ENCODE results near the gene HELQ. TPM values are rescaled to one million over a fixed set of nuclear protein-coding genes. Genes with fewer than 3 reads are reported as not detected.
"Not testable (repeated sequence)": the region's sequence is repeated elsewhere in the genome, so short reads cannot be mapped to it uniquely, and the experiment has no call there.

HELQ gene, protein sequence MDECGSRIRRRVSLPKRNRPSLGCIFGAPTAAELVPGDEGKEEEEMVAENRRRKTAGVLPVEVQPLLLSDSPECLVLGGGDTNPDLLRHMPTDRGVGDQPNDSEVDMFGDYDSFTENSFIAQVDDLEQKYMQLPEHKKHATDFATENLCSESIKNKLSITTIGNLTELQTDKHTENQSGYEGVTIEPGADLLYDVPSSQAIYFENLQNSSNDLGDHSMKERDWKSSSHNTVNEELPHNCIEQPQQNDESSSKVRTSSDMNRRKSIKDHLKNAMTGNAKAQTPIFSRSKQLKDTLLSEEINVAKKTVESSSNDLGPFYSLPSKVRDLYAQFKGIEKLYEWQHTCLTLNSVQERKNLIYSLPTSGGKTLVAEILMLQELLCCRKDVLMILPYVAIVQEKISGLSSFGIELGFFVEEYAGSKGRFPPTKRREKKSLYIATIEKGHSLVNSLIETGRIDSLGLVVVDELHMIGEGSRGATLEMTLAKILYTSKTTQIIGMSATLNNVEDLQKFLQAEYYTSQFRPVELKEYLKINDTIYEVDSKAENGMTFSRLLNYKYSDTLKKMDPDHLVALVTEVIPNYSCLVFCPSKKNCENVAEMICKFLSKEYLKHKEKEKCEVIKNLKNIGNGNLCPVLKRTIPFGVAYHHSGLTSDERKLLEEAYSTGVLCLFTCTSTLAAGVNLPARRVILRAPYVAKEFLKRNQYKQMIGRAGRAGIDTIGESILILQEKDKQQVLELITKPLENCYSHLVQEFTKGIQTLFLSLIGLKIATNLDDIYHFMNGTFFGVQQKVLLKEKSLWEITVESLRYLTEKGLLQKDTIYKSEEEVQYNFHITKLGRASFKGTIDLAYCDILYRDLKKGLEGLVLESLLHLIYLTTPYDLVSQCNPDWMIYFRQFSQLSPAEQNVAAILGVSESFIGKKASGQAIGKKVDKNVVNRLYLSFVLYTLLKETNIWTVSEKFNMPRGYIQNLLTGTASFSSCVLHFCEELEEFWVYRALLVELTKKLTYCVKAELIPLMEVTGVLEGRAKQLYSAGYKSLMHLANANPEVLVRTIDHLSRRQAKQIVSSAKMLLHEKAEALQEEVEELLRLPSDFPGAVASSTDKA
- total RNA-seq (ENCODE audit: unreplicated experiment) = 14.7 TPM
- long read RNA-seq, partial matches to known transcripts = 3 of 5 reads
- long read RNA-seq, other reads (novel, unspliced or antisense) = 0 of 5 reads

DNA sequence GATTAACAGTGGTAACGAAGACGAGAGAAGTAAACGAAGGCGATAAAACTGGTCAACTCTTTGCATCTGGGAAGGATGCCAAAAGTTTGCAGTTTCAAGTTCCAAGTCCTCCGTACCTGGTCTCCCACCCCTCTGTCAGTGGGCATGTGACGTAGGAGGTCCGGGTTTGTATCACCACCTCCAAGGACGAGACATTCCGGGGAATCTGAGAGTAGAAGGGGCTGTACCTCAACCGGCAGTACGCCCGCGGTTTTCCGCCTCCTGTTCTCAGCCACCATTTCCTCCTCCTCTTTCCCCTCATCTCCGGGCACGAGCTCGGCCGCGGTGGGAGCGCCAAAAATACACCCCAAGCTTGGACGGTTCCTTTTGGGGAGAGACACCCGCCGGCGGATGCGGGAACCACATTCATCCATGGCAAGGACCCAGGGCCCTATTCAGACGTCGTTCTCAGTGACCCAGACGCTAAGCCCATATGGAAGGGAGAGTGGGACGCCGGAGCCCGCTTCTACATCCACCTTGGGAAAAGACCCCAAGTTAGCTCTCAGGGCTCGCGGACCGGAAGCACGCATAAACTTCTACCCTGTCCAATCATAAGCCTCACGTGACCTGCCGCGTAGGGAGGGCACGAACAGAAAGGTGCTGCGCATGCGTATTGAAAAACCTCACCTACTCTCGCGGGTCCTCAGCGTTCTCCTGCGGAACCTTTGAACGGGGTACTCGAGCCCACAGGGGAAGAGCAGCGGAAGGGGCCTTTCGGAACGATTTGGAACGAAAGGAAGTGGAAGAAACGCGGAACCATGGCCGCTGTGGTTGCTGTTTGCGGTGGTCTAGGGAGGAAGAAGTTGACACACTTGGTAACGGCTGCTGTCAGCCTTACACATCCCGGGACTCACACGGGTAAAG lies at the start of gene HELQ, which contains the start of gene MRPS18C:
Gene HELQ (minus strand): TSS at position 543 of the 903 bp plus-strand sequence. CDS start 130 bp downstream, at position 413.
Gene MRPS18C (plus strand): TSS at position 778 of the 903 bp plus-strand sequence. CDS start 20 bp downstream, at position 798.
- H3K36me3 Mint-ChIP-seq (ENCODE audit: low read depth, unreplicated experiment) = no peaks in the 10 kb centered on the region
- peak; percentile 87 for DNase-seq (ENCODE audit: low spot score)
- H3K27me3 Mint-ChIP-seq (ENCODE audit: unreplicated experiment) = peaks cover 12% of the 10 kb centered on the region
- peak within 1 kb of the TSS; percentile 100 for H3K27ac Mint-ChIP-seq (ENCODE audit: unreplicated experiment)
- H3K4me3 Mint-ChIP-seq (ENCODE audit: unreplicated experiment) = peak within 1 kb of the TSS; percentile 99
- H3K9me3 Mint-ChIP-seq (ENCODE audit: unreplicated experiment) = no peaks in the 10 kb centered on the region
- TF ChIP-seq, protein P1, sequence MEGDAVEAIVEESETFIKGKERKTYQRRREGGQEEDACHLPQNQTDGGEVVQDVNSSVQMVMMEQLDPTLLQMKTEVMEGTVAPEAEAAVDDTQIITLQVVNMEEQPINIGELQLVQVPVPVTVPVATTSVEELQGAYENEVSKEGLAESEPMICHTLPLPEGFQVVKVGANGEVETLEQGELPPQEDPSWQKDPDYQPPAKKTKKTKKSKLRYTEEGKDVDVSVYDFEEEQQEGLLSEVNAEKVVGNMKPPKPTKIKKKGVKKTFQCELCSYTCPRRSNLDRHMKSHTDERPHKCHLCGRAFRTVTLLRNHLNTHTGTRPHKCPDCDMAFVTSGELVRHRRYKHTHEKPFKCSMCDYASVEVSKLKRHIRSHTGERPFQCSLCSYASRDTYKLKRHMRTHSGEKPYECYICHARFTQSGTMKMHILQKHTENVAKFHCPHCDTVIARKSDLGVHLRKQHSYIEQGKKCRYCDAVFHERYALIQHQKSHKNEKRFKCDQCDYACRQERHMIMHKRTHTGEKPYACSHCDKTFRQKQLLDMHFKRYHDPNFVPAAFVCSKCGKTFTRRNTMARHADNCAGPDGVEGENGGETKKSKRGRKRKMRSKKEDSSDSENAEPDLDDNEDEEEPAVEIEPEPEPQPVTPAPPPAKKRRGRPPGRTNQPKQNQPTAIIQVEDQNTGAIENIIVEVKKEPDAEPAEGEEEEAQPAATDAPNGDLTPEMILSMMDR (IDR thresholded peaks at IDR 0.05; ENCODE audit: unreplicated experiment) = no peak
- H3K4me1 Mint-ChIP-seq (ENCODE audit: unreplicated experiment) = peaks cover 14% of the 10 kb centered on the region

DNA sequence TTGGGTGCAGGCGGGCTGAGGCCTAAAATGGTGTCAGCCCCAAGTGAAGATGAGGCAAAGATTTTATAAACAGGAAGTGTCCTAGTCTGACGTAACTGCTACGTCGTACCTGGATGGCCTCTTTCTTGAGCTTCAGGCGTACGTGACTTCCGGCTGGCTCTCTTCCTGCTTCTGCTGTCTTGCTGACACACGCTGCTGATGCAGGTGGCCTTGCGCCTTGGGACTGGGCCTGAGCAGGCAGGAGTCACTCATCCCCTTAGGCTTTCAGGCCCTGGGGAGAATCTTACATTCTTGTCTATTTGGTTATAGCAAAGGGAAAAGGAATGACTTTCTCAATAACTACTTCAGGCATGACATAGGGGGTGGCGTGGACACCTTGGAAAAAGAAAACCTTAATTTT lies 49.4 kb upstream of the HELQ start:
- Mint-ChIP-seq H3K9me3 (ENCODE audit: unreplicated experiment) (no peaks in the 10 kb centered on the region), H3K27me3 (ENCODE audit: unreplicated experiment) (peaks cover 4% of the 10 kb centered on the region), H3K4me1 (ENCODE audit: unreplicated experiment) (peaks cover 7% of the 10 kb centered on the region), H3K36me3 (ENCODE audit: low read depth, unreplicated experiment) (no peaks in the 10 kb centered on the region), H3K27ac (ENCODE audit: unreplicated experiment) (no peak overlapping the region), H3K4me3 (ENCODE audit: unreplicated experiment) (no peak overlapping the region)
- no peak for DNase-seq (ENCODE audit: low spot score)
- TF ChIP-seq, protein P1 (IDR thresholded peaks at IDR 0.05; ENCODE audit: unreplicated experiment) = no peak

- H3K4me3 Mint-ChIP-seq (ENCODE audit: unreplicated experiment) = no peak overlapping the region
- no peaks in the 10 kb centered on the region for H3K36me3 Mint-ChIP-seq (ENCODE audit: low read depth, unreplicated experiment)
- TF ChIP-seq, protein P1 (IDR thresholded peaks at IDR 0.05; ENCODE audit: unreplicated experiment) = no peak
- no peak overlapping the region for H3K27ac Mint-ChIP-seq (ENCODE audit: unreplicated experiment)
- no peaks in the 10 kb centered on the region for H3K9me3 Mint-ChIP-seq (ENCODE audit: unreplicated experiment)
- no peak for DNase-seq (ENCODE audit: low spot score)
- peaks cover 7% of the 10 kb centered on the region for H3K4me1 Mint-ChIP-seq (ENCODE audit: unreplicated experiment)
- H3K27me3 Mint-ChIP-seq (ENCODE audit: unreplicated experiment) = peaks cover 4% of the 10 kb centered on the region
These were observed 48.9 kb upstream of the HELQ start for GRCh38 chr4:83504503-83504902.

DNA sequence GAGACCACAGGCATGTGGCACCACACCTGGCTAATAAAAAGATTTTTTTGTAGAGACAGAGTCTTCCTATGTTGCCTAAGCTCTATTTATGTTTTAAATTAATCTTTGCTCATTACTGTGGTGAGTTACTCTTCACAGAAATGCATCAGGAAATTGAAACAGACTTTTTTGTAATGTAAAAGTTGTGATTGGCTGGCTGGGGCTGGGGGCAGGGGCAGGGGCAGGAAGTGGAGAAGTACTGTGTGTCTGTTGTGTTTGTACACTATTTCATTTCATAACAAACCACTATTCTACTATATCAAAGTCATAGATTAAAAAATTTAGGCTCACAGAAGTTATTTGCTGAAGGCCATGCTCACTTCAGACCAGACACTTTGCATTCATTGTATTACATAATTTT lies 48.4 kb upstream of the HELQ start:
- H3K27ac Mint-ChIP-seq (ENCODE audit: unreplicated experiment) = no peak overlapping the region
- no peaks in the 10 kb centered on the region for H3K36me3 Mint-ChIP-seq (ENCODE audit: low read depth, unreplicated experiment)
- H3K9me3 Mint-ChIP-seq (ENCODE audit: unreplicated experiment) = no peaks in the 10 kb centered on the region
- no peak for DNase-seq (ENCODE audit: low spot score)
- H3K4me3 Mint-ChIP-seq (ENCODE audit: unreplicated experiment) = no peak overlapping the region
- H3K27me3 Mint-ChIP-seq (ENCODE audit: unreplicated experiment) = peaks cover 4% of the 10 kb centered on the region
- TF ChIP-seq, protein P1 (IDR thresholded peaks at IDR 0.05; ENCODE audit: unreplicated experiment) = no peak
- H3K4me1 Mint-ChIP-seq (ENCODE audit: unreplicated experiment) = peaks cover 7% of the 10 kb centered on the region

- H3K27ac Mint-ChIP-seq (ENCODE audit: unreplicated experiment); H3K36me3 Mint-ChIP-seq (ENCODE audit: low read depth, unreplicated experiment); H3K27me3 Mint-ChIP-seq (ENCODE audit: unreplicated experiment); DNase-seq (ENCODE audit: low spot score); H3K4me3 Mint-ChIP-seq (ENCODE audit: unreplicated experiment); H3K9me3 Mint-ChIP-seq (ENCODE audit: unreplicated experiment): not testable (repeated sequence)
- H3K4me1 Mint-ChIP-seq (ENCODE audit: unreplicated experiment) = peaks cover 10% of the 10 kb centered on the region
These were observed 46.0 kb upstream of the HELQ start for GRCh38 chr4:83501671-83502070.
